ENCODE data around the gene BFSP2.

Gene BFSP2

DNA sequence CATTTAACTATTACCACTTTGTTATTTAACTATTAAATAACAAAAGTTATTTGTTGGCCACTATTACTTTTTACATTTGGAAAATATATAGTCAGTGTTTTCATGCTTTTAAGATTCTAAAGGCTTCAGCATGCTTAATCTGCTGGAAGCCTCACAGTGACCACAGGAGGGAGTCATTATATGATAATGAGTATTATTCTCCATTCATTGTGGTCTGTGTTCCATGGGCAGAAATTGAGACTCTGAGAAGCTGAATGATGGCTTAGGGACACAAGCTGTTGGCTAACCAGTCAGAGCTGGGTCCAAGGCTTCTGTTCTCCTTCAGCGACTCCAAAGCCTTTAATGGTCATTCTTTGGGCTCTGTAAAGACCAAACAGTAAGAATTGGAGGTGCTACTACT is 64.7 kb downstream of the BFSP2 start:
- no peak overlapping the region for H3K4me3 ChIP-seq (replicated peaks; ENCODE audit: low read depth, low read length)
- no peak for DNase-seq (ENCODE audit: extremely low read depth, low read depth)
- TF ChIP-seq, protein P1, sequence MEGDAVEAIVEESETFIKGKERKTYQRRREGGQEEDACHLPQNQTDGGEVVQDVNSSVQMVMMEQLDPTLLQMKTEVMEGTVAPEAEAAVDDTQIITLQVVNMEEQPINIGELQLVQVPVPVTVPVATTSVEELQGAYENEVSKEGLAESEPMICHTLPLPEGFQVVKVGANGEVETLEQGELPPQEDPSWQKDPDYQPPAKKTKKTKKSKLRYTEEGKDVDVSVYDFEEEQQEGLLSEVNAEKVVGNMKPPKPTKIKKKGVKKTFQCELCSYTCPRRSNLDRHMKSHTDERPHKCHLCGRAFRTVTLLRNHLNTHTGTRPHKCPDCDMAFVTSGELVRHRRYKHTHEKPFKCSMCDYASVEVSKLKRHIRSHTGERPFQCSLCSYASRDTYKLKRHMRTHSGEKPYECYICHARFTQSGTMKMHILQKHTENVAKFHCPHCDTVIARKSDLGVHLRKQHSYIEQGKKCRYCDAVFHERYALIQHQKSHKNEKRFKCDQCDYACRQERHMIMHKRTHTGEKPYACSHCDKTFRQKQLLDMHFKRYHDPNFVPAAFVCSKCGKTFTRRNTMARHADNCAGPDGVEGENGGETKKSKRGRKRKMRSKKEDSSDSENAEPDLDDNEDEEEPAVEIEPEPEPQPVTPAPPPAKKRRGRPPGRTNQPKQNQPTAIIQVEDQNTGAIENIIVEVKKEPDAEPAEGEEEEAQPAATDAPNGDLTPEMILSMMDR (IDR thresholded peaks at IDR 0.05; ENCODE audit: low read depth, low read length, missing control alignments): peak; percentile 36

DNA sequence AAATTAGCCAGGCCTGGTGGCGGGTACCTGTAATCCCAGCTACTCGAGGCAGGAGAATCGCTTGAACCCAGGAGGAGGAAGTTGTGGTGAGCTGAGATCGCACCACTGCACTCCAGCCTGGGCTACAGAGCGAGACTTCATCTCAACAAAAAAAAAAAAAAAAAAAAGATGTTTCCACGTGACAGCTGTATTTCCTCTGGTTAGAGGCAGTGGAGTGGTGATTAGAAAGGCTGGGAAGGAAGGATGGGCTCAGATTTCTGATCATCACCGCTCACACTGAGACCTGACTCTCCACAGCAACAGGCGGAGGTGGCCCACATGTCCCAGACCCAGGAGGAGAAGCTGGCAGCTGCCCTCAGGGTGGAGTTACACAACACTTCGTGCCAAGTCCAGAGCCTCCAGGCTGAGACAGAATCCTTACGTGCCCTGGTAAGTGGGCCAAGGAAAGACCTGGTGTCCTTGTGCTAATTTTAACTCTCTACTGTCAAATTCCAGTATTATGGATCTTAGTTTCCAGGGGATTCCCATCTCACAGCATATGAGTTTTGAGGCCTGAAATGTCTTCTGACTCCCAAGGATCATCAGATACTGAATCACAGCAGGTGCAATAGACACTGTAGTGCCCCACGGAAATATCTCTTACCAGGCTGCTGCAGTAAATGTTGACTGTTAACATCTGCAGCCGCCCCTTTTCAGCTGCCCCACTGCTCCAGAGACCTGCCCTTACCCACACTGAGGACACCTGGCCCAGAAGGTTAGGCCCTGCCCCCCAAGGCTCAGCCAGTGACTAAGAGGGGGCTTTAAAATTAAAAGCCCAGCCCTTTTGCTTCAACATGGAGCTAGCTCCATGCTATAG is 66.9 kb downstream of the BFSP2 start:
- no peak overlapping the region for H3K4me3 ChIP-seq (replicated peaks; ENCODE audit: low read depth, low read length)
- TF ChIP-seq, protein P1 (IDR thresholded peaks at IDR 0.05; ENCODE audit: low read depth, low read length, missing control alignments): no peak
- no peak for DNase-seq (ENCODE audit: extremely low read depth, low read depth)

DNA sequence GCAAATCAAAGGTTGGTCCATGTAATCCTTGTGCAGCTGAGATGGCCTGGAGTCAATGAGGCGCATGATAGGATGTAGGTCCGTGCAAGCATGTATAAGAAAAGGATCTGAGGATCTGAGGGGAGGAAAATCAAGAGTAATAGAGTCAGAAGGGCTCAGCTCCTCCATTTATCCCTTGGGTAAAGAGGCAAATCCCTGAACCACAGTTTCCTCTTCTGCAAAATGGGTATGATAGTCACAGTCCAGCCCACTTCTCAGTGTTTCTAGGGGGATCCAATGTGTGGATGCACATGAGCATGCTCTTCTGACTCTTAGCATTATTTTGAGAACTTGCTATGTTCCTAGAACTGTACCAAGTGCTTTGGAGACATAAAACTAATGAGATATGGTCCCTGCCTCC is 67.9 kb downstream of the BFSP2 start:
- no peak overlapping the region for H3K4me3 ChIP-seq (replicated peaks; ENCODE audit: low read depth, low read length)
- DNase-seq (ENCODE audit: extremely low read depth, low read depth): no peak
- TF ChIP-seq, protein P1 (IDR thresholded peaks at IDR 0.05; ENCODE audit: low read depth, low read length, missing control alignments): no peak

DNA sequence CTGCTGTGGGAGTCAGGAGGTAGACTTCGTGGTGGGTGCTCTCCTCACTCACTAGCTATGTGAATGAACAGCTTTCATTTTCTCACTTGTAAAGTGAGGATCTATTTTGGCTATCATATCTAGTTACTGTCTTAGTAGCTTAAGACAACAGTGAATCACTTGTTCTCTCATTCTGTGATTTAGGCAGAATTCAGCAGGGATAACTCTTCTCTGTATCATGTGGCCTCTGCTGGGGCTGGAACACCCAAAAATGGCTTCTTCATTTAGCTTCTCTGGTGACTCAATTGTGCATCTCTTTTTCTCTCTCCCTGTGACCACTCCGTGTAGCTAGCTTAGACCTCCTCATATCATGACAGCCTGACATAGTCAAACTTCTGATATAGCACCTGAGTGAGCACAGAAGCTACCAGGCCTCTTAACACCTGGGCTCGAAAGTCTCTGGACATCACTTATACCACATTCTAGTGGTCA is 68.4 kb downstream of the BFSP2 start:
- no peak overlapping the region for H3K4me3 ChIP-seq (replicated peaks; ENCODE audit: low read depth, low read length)
- DNase-seq (ENCODE audit: extremely low read depth, low read depth): no peak

GRCh38 chr3:133469140-133469731 is 69.4 kb downstream of the BFSP2 start:
- no peak for DNase-seq (ENCODE audit: extremely low read depth, low read depth)
- no peak overlapping the region for H3K4me3 ChIP-seq (replicated peaks; ENCODE audit: low read depth, low read length)
- TF ChIP-seq, protein P1 (IDR thresholded peaks at IDR 0.05; ENCODE audit: low read depth, low read length, missing control alignments): no peak

More for the DNA sequence above, 68.4 kb downstream of the BFSP2 start:
- TF ChIP-seq, protein P1 (IDR thresholded peaks at IDR 0.05; ENCODE audit: low read depth, low read length, missing control alignments): no peak

DNA sequence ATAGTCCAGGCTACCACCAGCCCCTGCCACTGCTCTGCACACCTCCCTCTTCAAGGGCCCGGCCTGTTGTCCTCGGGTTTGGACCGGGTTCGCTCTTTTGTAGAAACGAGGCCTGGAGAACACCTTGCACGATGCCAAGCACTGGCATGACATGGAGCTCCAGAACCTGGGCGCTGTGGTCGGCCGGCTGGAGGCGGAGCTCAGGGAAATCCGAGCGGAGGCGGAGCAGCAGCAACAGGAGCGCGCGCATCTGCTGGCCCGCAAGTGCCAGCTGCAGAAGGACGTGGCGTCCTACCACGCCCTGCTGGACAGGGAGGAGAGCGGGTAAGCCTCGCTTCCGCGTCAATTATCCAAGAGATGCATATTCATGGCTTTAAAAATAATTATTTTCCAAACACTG is 72.4 kb downstream of the BFSP2 start:
- TF ChIP-seq, protein P1 (IDR thresholded peaks at IDR 0.05; ENCODE audit: low read depth, low read length, missing control alignments): no peak
- H3K4me3 ChIP-seq (replicated peaks; ENCODE audit: low read depth, low read length): no peak overlapping the region
- DNase-seq (ENCODE audit: extremely low read depth, low read depth): no peak
